ENCODE results near the gene PTPRJ. TPM values are rescaled to one million over a fixed set of nuclear protein-coding genes. Genes with fewer than 3 reads are reported as not detected.

Gene PTPRJ
- total RNA-seq, 2 donors from 2014 or later = 23.6 to 26.5 TPM

- no peaks in the 10 kb centered on the region for H3K9me3 Mint-ChIP-seq
- peak overlapping the region; percentile 98 to 99 for H3K27ac Mint-ChIP-seq
- peaks cover 0 to 6% of the 10 kb centered on the region in 2 donors for H3K36me3 Mint-ChIP-seq
- DNase-seq (ENCODE audit: low spot score in 2 of 2) (no peak), ATAC-seq (no peak)
These were observed 24.1 kb downstream of the PTPRJ start for GRCh38 chr11:48004456-48004855.

DNA sequence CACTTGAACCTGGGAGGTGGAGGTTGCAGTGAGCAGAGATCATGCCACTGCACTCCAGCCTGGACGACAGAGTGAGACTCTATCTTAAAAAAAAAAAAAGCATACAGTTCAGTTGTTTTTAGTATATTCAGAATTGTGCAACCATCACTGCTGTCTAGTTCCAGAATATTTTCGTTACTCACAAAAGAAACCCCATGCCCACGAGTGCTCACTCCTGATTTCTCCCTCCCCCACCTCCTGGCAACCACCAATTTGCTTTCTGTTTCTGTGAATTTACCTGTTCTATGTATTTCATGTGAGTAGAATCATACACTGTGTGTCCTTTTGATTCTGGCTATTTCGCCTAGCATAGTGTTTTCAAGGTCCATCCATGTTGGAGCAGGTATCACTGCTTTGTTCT is 24.8 kb downstream of the PTPRJ start:
- DNase-seq (ENCODE audit: low spot score in 2 of 2) (no peak), ATAC-seq (peak in 1 of 2 donors; percentile 8)
- Mint-ChIP-seq H3K36me3 (peaks cover 0 to 6% of the 10 kb centered on the region in 2 donors), H3K27ac (peak overlapping the region; percentile 98 to 99), H3K9me3 (no peaks in the 10 kb centered on the region)

DNA sequence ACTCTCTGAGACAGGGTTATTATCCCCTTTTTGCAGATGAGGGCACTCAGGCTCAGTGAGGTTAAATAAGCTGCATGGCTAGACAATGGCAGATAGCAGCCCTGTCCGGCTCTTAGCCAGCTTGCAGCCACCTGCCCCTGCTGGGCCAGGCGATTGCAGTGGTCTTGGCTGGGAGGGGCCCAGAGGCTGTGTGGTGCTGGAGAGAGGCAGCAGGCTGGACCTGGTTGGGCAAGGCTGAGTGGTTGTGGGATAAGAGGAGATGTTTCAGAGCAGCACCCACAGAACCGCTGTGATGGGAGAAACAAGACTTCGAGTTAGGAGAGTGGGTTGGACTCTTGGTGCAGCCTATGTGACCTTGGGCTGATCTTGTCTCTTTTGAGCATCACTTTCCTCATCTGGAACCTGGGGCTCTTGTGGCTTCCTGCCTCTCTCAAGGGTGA is 25.5 kb downstream of the PTPRJ start:
- peak in 1 of 2 donors; percentile 0 for ATAC-seq
- H3K9me3 Mint-ChIP-seq = peaks cover 0 to 1% of the 10 kb centered on the region in 2 donors
- peak overlapping the region; percentile 98 to 99 for H3K27ac Mint-ChIP-seq
- H3K36me3 Mint-ChIP-seq = peaks cover 0 to 9% of the 10 kb centered on the region in 2 donors
- DNase-seq (ENCODE audit: low spot score in 2 of 2) = no peak

DNA sequence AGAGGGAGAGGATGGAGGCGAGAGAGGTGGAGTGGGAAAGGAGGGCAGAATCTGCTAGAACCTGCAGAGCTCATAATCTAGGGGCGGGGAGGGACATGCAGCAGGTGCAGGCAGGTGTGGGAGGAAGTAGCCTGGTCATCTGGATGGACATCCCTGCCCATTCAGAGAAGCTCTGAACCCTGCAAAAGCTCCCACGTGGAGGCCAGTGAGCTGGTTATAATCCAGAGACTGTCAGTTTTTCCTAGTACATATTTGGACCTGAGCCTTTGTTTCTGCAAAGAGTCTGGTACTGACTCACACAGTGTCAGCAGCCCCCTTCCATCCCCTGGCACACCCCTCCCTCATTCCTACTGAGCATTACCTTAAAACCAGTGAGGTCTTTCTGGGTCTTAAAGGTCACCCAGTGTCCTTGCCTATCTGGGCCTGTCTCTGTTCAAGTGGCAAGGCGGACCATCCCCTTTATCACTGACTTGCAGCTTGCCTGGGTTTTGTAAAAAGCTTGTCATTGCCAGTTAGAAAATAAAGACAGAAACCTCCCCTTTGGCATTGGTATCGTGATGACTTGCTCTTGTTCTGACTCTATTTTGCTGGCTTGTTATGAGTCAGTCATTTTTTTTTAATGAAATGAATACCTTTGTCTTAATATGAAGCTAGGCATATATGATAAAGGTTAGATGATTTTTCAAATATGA is 26.1 kb downstream of the PTPRJ start:
- Mint-ChIP-seq H3K27ac (peak overlapping the region; percentile 98 to 99), H3K9me3 (peaks cover 0 to 2% of the 10 kb centered on the region in 2 donors), H3K36me3 (peaks cover 0 to 11% of the 10 kb centered on the region in 2 donors)
- DNase-seq (ENCODE audit: low spot score in 2 of 2) (peak; percentile 67 to 79), ATAC-seq (peak; percentile 56 to 60)

DNA sequence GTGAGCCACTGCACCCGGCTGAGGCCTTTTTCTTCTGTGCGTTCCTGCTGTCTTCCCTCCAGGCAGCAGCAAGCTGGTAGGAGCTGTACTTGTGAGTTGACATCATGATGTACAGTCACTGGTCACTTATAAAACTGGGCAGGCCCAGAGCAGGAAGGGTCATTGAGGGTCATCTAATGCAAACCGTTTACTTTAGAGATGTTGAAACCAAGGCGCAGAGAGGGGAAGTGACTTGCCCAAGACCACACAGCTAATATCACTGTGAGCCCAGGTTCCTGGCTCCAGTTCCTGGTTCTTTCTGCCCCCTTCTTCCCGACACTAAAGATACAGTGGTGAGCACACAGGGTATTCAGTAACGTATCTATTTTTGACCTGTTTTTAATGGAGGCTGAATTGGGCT is 27.3 kb downstream of the PTPRJ start:
- Mint-ChIP-seq H3K27ac (peak overlapping the region; percentile 98 to 99), H3K9me3 (peaks cover 0 to 2% of the 10 kb centered on the region in 2 donors), H3K36me3 (peaks cover 0 to 11% of the 10 kb centered on the region in 2 donors)
- ATAC-seq (no peak), DNase-seq (ENCODE audit: low spot score in 2 of 2) (no peak)

DNA sequence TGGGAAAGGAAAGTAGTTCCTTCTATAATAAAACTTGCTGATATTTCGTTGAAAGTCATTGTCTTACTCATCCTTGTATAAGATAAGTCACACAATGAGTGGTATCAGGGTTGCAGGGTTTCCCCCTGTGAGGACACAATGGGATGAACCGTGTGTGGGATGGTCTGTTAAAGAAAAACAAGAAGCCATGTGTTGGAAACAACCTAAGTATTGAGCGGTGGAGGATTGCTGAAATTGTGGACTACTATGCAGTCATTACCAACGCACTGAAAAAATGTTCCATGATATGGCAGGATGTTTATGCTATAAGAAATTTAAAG is 28.6 kb downstream of the PTPRJ start:
- ATAC-seq (peak; percentile 61 to 71), DNase-seq (ENCODE audit: low spot score in 2 of 2) (peak; percentile 67 to 78)
- H3K36me3 Mint-ChIP-seq = peaks cover 0 to 14% of the 10 kb centered on the region in 2 donors
- H3K9me3 Mint-ChIP-seq = peaks cover 0 to 2% of the 10 kb centered on the region in 2 donors
- peak overlapping the region; percentile 98 to 99 for H3K27ac Mint-ChIP-seq

- no peak for ATAC-seq
- peaks cover 0 to 17% of the 10 kb centered on the region in 2 donors for H3K36me3 Mint-ChIP-seq
- DNase-seq (ENCODE audit: low spot score in 2 of 2) = no peak
- H3K9me3 Mint-ChIP-seq = peaks cover 0 to 2% of the 10 kb centered on the region in 2 donors
- H3K27ac Mint-ChIP-seq = peak overlapping the region; percentile 89 to 98
These were observed 30.9 kb downstream of the PTPRJ start for GRCh38 chr11:48011102-48011797.

DNA sequence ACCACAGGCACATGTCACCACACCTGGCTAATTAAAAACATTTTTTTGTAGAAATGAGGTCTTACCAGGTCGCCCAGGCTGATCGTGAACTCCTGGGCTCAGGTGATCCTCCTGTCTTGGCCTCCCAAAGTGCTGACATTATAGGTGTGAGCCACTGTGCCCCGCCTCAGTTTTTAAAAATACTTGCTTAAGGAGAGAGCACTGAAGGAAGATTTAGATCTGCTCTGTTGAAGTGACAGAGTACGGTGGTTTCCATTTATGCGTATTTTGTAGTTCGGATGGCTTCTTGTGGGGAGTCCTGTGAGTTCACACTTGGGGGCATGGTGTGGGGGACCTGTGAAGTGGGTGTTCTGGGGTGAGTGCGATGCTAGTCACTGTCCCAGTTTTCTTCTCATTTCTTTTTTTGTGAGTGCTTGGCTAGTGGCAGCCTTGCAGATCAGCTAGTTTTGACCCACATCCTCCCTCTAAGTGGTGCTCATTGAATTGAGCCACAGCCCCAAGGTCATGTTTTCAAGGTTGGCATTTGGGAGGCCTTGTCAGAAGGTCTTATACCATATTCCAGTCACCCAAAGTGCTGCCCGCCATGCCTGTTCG is 31.5 kb downstream of the PTPRJ start:
- Mint-ChIP-seq H3K9me3 (peaks cover 0 to 2% of the 10 kb centered on the region in 2 donors), H3K36me3 (peaks cover 0 to 18% of the 10 kb centered on the region in 2 donors), H3K27ac (peak overlapping the region; percentile 89 to 98)
- DNase-seq (ENCODE audit: low spot score in 2 of 2) = peak in 1 of 2 donors; percentile 73
- ATAC-seq = peak; percentile 17 to 53

- H3K36me3 Mint-ChIP-seq = peaks cover 0 to 18% of the 10 kb centered on the region in 2 donors
- peak overlapping the region; percentile 89 to 98 for H3K27ac Mint-ChIP-seq
- ATAC-seq = peak; percentile 18 to 42
- H3K9me3 Mint-ChIP-seq = peaks cover 0 to 2% of the 10 kb centered on the region in 2 donors
- DNase-seq (ENCODE audit: low spot score in 2 of 2) = peak in 1 of 2 donors; percentile 71
These were observed 33.0 kb downstream of the PTPRJ start for GRCh38 chr11:48013269-48013901.

GRCh38 chr11:48014917-48015316 is 34.6 kb downstream of the PTPRJ start:
- Mint-ChIP-seq H3K36me3 (peaks cover 0 to 20% of the 10 kb centered on the region in 2 donors), H3K9me3 (peaks cover 0 to 2% of the 10 kb centered on the region in 2 donors), H3K27ac (no peak overlapping the region)
- DNase-seq (ENCODE audit: low spot score in 2 of 2) (no peak), ATAC-seq (no peak)

GRCh38 chr11:48017105-48017830 is 36.9 kb downstream of the PTPRJ start:
- Mint-ChIP-seq H3K27ac (peak overlapping the region; percentile 75 to 79), H3K36me3 (peaks cover 4 to 25% of the 10 kb centered on the region in 2 donors), H3K9me3 (no peaks in the 10 kb centered on the region)
- peak; percentile 39 to 55 for ATAC-seq
- no peak for DNase-seq (ENCODE audit: low spot score in 2 of 2)

DNA sequence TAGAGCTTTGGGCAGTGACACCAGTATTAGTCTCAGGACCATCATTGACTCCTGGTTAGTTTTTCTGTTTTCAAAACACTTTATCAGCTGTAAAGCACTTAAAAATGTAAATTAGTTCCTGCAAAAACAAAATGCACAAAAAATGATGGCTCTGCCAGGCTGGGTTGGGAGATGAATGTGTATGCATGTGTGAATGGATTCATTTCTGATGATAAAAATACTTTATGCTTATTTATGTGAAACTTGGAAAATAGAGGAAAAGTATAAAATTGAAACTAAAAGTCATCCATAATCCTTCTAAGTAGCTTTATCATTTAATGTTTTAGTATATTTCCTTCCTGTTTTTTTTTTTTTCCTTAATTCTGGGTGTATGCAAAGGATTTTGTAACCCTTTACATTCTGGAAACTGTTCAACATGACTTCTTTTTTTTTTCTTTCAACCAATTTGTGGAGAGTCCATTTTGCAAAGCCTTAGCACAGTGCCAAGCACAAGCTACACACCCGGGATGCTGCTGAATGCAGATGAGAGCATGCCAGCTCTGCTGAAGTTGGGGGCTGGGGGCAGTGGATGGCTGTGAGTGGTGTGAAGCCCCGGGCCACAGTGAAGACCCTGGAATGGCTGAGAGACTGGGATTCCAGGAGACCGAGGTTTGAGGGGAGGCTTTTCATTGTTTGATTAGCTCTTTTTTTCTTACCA is 37.6 kb downstream of the PTPRJ start:
- H3K36me3 Mint-ChIP-seq = peaks cover 4 to 25% of the 10 kb centered on the region in 2 donors
- DNase-seq (ENCODE audit: low spot score in 2 of 2) (no peak), ATAC-seq (no peak)
- peak overlapping the region; percentile 75 to 92 for H3K27ac Mint-ChIP-seq
- H3K9me3 Mint-ChIP-seq = no peaks in the 10 kb centered on the region

GRCh38 chr11:48018528-48019216 is 38.3 kb downstream of the PTPRJ start:
- Mint-ChIP-seq H3K27ac (peak overlapping the region; percentile 75 to 92), H3K36me3 (peaks cover 4 to 24% of the 10 kb centered on the region in 2 donors), H3K9me3 (no peaks in the 10 kb centered on the region)
- DNase-seq (ENCODE audit: low spot score in 2 of 2) (no peak), ATAC-seq (no peak)

GRCh38 chr11:48019217-48019584 is 38.8 kb downstream of the PTPRJ start:
- Mint-ChIP-seq H3K9me3 (no peaks in the 10 kb centered on the region), H3K27ac (peak overlapping the region; percentile 75 to 92), H3K36me3 (peaks cover 4 to 19% of the 10 kb centered on the region in 2 donors)
- DNase-seq (ENCODE audit: low spot score in 2 of 2) (no peak), ATAC-seq (peak; percentile 26 to 60)

DNA sequence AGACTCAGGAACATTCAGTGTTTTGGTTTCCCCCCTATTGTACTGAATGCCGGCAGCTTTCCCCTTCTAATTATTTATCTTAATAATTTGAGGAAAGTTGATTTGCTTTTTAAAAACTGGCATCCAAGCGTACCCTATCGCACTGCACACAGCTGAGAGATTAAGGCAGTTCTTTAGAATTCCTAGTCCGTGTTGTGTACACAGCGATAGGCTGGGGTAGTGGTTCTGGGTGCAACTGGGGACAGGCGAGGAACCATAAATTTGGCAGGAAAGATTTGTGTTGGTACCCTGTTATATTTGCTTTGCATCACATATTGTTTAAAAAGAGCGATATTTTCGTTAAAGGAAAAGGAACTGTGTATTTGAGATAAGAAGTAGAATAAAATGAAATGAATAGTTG is 39.2 kb downstream of the PTPRJ start:
- ATAC-seq = no peak
- DNase-seq (ENCODE audit: low spot score in 2 of 2) = no peak
- no peaks in the 10 kb centered on the region for H3K9me3 Mint-ChIP-seq
- peak overlapping the region; percentile 26 to 75 for H3K27ac Mint-ChIP-seq
- H3K36me3 Mint-ChIP-seq = peaks cover 4 to 21% of the 10 kb centered on the region in 2 donors
